Endodermal cell (in vitro differentiated cells): ENCODE results near the gene ZC3H10. TPM values are rescaled to one million over a fixed set of nuclear protein-coding genes. Genes with fewer than 3 reads are reported as not detected.

Experiments used
- DNase-seq: peaks from one replicate; pipeline ENCODE4 v3.0.0-alpha.2; 2017
- H3K27ac ChIP-seq: 2 replicates; pipeline ENCODE4 v1.5.1; 2013; ENCODE audit warnings: mild to moderate bottlenecking, low read depth, low read length, moderate library complexity
- H3K27me3 ChIP-seq: 2 replicates; pipeline ENCODE4 v1.6.1; 2013; ENCODE audit warnings: mild to moderate bottlenecking, low read length, moderate library complexity; ENCODE audit not compliant: insufficient read depth, control insufficient read depth, poor library complexity, severe bottlenecking
- H3K36me3 ChIP-seq: 2 replicates; pipeline ENCODE4 v1.7.0; 2013; ENCODE audit warnings: mild to moderate bottlenecking, low read length, moderate library complexity; ENCODE audit not compliant: control insufficient read depth, insufficient read depth
- H3K4me1 ChIP-seq: one replicate; pipeline ENCODE4 v1.7.0; 2013; ENCODE audit warnings: low read length; ENCODE audit not compliant: control insufficient read depth, insufficient read depth
- H3K4me3 ChIP-seq: 2 replicates; pipeline ENCODE4 v1.5.1; 2013; ENCODE audit warnings: mild to moderate bottlenecking, low read length, moderate library complexity
- H3K9ac ChIP-seq: 2 replicates; pipeline ENCODE4 v1.6.1; 2013; ENCODE audit warnings: mild to moderate bottlenecking, low read length, moderate library complexity; ENCODE audit not compliant: poor library complexity, severe bottlenecking; ENCODE audit errors: extremely low read depth
- H3K9me3 ChIP-seq: 2 replicates; pipeline ENCODE4 v1.6.1; 2013; ENCODE audit warnings: mild to moderate bottlenecking, low read length, moderate library complexity; ENCODE audit not compliant: control insufficient read depth
- H3K27ac Mint-ChIP-seq: 2 replicates; pipeline ENCODE4 v1.8.0; 2020; ENCODE audit warnings: mixed read lengths
- H3K27me3 Mint-ChIP-seq: 2 replicates; pipeline ENCODE4 v1.8.0; 2021; ENCODE audit warnings: mild to moderate bottlenecking, mixed read lengths; ENCODE audit not compliant: insufficient read depth
- H3K36me3 Mint-ChIP-seq: 2 replicates; pipeline ENCODE4 v1.8.0; 2020; ENCODE audit warnings: low read depth, mixed read lengths
- H3K4me1 Mint-ChIP-seq: 2 replicates; pipeline ENCODE4 v1.8.0; 2020; ENCODE audit warnings: mixed read lengths
- H3K4me3 Mint-ChIP-seq: 2 replicates; pipeline ENCODE4 v1.8.0; 2020; ENCODE audit warnings: mild to moderate bottlenecking, moderate library complexity, mixed read lengths
- H3K9me3 Mint-ChIP-seq: 2 replicates; pipeline ENCODE4 v1.8.0; 2020; ENCODE audit warnings: mild to moderate bottlenecking, mixed read lengths
- WGBS, 2 experiments: methylation state at CpG; one replicate each; pipeline versions ENCODE4 v1.1.5 to v1.1.7; 2013; ENCODE audit warnings: missing lambda C conversion rate in 2 of 2, mixed read lengths in 1 of 2; ENCODE audit not compliant: insufficient coverage in 1 of 2, insufficient read length in 1 of 2; 5-methylcytosine and 5-hydroxymethylcytosine counted together
- total RNA-seq, 2 donors: library from RNA; stranded (reverse); fragmentation: NEBNext Ultra II Directional in 1 of 2; extraction: Animal tissue kit (Norgen Biotek cat#: 25700) in 1 of 2; gene quantifications; 2 replicates in 1 of 2; 3 replicates in 1 of 2; pipeline ENCODE4 v1.2.1, GENCODE V29; 2021
- TF ChIP-seq, protein P1 (sequence below): fragments of 200-600 bp; sonication (generic); conservative IDR thresholded peaks from 2 replicates; pipeline ENCODE4 v1.5.0; 2021; ENCODE audit warnings: antibody characterized with exemption, mild to moderate bottlenecking

The ZC3H10 gene
- total RNA-seq, 2 donors from 2014 or later: 7.9 to 9.1 TPM

DNA sequence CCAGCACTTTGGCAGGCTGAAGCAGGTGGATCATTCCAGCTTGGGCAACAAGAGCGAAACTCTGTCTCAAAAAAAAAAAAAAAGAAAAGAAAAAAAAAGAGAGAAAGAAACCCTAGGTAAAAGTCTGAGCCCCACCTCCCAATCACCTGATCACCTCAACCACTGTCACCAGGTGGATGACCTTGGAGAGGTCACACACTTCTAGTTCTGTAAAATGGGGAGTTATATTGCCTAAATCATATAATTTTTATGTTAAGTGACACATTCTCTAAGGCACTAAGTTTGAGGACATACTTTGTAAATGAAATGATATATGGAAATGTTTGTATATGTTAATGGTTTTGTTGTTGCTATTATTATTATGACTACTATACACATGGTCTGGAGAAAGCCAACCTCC is 39.6 kb upstream of the ZC3H10 start:
- no peaks in the 10 kb centered on the region for H3K9me3 ChIP-seq
- DNase-seq: no peak
- no peaks in the 10 kb centered on the region for H3K36me3 ChIP-seq
- peaks cover 16% of the 10 kb centered on the region for H3K4me1 Mint-ChIP-seq
- H3K27me3 Mint-ChIP-seq: no peaks in the 10 kb centered on the region
- H3K4me1 ChIP-seq: no peaks in the 10 kb centered on the region
- peaks cover 7% of the 10 kb centered on the region for H3K9me3 Mint-ChIP-seq
- peak overlapping the region; percentile 95 for H3K4me3 ChIP-seq
- peak overlapping the region; percentile 81 for H3K4me3 Mint-ChIP-seq
- H3K27me3 ChIP-seq: no peaks in the 10 kb centered on the region
- H3K27ac Mint-ChIP-seq: peak overlapping the region; percentile 95
- H3K9ac ChIP-seq: no peak overlapping the region
- H3K27ac ChIP-seq: no peak overlapping the region
- TF ChIP-seq, protein P1, sequence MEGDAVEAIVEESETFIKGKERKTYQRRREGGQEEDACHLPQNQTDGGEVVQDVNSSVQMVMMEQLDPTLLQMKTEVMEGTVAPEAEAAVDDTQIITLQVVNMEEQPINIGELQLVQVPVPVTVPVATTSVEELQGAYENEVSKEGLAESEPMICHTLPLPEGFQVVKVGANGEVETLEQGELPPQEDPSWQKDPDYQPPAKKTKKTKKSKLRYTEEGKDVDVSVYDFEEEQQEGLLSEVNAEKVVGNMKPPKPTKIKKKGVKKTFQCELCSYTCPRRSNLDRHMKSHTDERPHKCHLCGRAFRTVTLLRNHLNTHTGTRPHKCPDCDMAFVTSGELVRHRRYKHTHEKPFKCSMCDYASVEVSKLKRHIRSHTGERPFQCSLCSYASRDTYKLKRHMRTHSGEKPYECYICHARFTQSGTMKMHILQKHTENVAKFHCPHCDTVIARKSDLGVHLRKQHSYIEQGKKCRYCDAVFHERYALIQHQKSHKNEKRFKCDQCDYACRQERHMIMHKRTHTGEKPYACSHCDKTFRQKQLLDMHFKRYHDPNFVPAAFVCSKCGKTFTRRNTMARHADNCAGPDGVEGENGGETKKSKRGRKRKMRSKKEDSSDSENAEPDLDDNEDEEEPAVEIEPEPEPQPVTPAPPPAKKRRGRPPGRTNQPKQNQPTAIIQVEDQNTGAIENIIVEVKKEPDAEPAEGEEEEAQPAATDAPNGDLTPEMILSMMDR: no peak
- H3K36me3 Mint-ChIP-seq: no peaks in the 10 kb centered on the region
- WGBS, 2 experiments: 100% methylated on average over 1 of the region's 1 CpG; no CpG with 5 or more reads in 1 of the 2 experiments

DNA sequence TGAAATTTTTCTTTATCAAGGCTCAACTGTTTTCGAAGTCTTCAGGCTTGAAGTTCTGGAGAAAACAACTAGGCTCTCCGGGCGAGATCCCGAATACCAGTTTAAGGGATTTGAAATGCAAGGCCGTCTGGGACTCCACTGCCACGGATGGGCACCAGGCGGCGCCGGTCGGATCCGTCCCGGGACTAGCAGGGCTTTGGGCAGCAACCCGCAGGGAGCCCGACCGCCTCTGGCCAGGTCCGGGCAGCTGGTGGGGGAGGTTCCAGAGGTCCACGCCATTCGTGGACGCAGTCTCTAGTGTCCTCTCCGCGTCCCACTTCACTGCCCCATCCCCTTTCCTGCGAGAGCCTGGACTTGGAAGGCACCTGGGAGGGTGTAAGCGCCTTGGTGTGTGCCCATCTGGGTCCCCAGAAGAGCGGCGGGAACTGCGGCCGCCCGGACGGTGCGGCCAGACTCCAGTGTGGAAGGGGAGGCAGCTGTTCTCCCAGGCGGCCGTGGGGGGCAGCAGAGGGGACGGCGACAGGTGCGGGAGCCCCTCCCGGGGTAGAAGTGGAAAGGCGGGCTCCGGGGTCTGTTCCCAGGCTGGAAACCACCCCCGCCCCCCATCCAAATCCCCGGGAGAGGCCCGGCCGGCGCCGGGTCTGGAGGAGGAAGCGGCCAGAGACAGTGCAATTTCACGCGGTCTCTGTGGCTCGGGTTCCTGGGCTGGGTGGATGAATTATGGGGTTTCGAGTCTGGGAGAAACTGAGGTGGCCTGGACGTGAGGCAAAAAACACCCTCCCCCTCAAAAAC is 38.9 kb upstream of the ZC3H10 start:
- no peaks in the 10 kb centered on the region for H3K9me3 ChIP-seq
- Mint-ChIP-seq H3K27me3 (no peaks in the 10 kb centered on the region), H3K36me3 (peaks cover 6% of the 10 kb centered on the region), H3K4me3 (peak overlapping the region; percentile 81), H3K27ac (peak overlapping the region; percentile 95), H3K4me1 (peaks cover 16% of the 10 kb centered on the region), H3K9me3 (peaks cover 7% of the 10 kb centered on the region)
- H3K27me3 ChIP-seq: no peaks in the 10 kb centered on the region
- 2 to 3% methylated on average over 26 to 48 of the region's 50 CpGs for WGBS, 2 experiments
- no peaks in the 10 kb centered on the region for H3K4me1 ChIP-seq
- peak overlapping the region; percentile 72 for H3K9ac ChIP-seq
- TF ChIP-seq, protein P1: peak; percentile 85
- peak overlapping the region; percentile 63 for H3K27ac ChIP-seq
- peaks cover 3% of the 10 kb centered on the region for H3K36me3 ChIP-seq
- H3K4me3 ChIP-seq: peak overlapping the region; percentile 95
- DNase-seq: peak; percentile 100

DNA sequence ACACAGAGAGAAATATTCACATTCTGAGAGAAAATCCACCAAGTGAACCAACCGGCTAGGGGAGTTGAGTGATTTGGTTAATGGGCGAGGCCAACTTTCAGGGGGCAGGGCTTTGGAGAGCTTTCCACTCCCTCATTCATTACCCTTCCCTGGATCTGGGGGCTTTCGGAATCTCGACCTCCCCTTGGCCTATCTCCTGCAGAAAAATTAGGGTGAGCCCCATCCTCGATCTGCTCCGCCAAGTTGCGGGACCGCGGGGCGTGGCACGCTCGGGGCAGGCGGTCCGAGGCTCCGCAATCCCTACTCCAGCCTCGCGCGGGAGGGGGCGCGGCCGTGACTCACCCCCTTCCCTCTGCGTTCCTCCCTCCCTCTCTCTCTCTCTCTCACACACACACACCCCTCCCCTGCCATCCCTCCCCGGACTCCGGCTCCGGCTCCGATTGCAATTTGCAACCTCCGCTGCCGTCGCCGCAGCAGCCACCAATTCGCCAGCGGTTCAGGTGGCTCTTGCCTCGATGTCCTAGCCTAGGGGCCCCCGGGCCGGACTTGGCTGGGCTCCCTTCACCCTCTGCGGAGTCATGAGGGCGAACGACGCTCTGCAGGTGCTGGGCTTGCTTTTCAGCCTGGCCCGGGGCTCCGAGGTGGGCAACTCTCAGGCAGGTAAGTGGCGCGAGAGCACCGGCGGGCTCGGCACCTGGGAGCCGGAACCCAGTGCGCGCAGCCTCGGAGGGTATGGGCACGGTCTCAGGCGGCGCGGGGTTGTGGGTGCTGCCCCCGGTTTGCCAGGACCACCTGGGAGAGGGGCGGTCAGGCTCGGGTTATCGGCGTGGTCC is 38.1 kb upstream of the ZC3H10 start, which contains the start of gene ERBB3:
Gene ERBB3, plus strand, starts transcription at position 443 of the 833 bp plus-strand sequence. Its CDS starts 136 bp downstream, at position 579.
- DNase-seq: peak; percentile 96
- Histone ChIP-seq H3K9ac (peak within 1 kb of the TSS; percentile 72), H3K4me3 (peak within 1 kb of the TSS; percentile 95), H3K9me3 (no peaks in the 10 kb centered on the region), H3K27ac (peak within 1 kb of the TSS; percentile 63), H3K4me1 (no peaks in the 10 kb centered on the region), H3K36me3 (peaks cover 5% of the 10 kb centered on the region), H3K27me3 (no peaks in the 10 kb centered on the region)
- Mint-ChIP-seq H3K27ac (peak within 1 kb of the TSS; percentile 95), H3K4me1 (peaks cover 16% of the 10 kb centered on the region), H3K9me3 (peaks cover 7% of the 10 kb centered on the region), H3K4me3 (peak within 1 kb of the TSS; percentile 81), H3K36me3 (peaks cover 11% of the 10 kb centered on the region), H3K27me3 (no peaks in the 10 kb centered on the region)
- TF ChIP-seq, protein P1: no peak
- 0 to 1% methylated on average over 40 to 59 of the region's 59 CpGs for WGBS, 2 experiments
